ACC112 (cell line): ENCODE measurements around the gene NSG1.

Source experiments
- H2AFZ ChIP-seq: fragments of 200-600 bp; sonication (generic); one replicate; pipeline ENCODE4 v1.6.0; 2017; ENCODE audit warnings: antibody characterized with exemption, low read length; ENCODE audit not compliant: unreplicated experiment
- H3K27ac ChIP-seq: fragments of 200-600 bp; sonication (generic); 2 replicates; pipeline ENCODE4 v1.5.1; 2014; ENCODE audit warnings: low read depth, mild to moderate bottlenecking, antibody characterized with exemption, low read length, moderate library complexity
- H3K27me3 ChIP-seq: fragments of 200-600 bp; sonication (generic); 2 replicates; pipeline ENCODE4 v1.6.1; 2014; ENCODE audit warnings: mild to moderate bottlenecking, antibody characterized with exemption, low read length, moderate library complexity, mixed read lengths; ENCODE audit not compliant: insufficient read depth
- H3K36me3 ChIP-seq: fragments of 200-600 bp; sonication (generic); 2 replicates; pipeline ENCODE4 v1.6.1; 2016; ENCODE audit warnings: mild to moderate bottlenecking, antibody characterized with exemption, low read length, moderate library complexity, mixed read lengths; ENCODE audit not compliant: insufficient read depth
- H3K4me1 ChIP-seq: fragments of 200-600 bp; sonication (generic); one replicate; pipeline ENCODE4 v1.6.1; 2016; ENCODE audit warnings: low read length, mixed read lengths; ENCODE audit not compliant: insufficient read depth, unreplicated experiment, control insufficient read depth
- H3K4me3 ChIP-seq: fragments of 200-600 bp; sonication (generic); 2 replicates; pipeline ENCODE4 v1.5.1; 2014; ENCODE audit warnings: mild to moderate bottlenecking, low read depth, low read length
- H3K79me2 ChIP-seq: fragments of 200-600 bp; sonication (generic); one replicate; pipeline ENCODE4 v1.6.0; 2016; ENCODE audit warnings: low read length; ENCODE audit not compliant: control insufficient read depth, unreplicated experiment, insufficient read depth

Gene NSG1

DNA sequence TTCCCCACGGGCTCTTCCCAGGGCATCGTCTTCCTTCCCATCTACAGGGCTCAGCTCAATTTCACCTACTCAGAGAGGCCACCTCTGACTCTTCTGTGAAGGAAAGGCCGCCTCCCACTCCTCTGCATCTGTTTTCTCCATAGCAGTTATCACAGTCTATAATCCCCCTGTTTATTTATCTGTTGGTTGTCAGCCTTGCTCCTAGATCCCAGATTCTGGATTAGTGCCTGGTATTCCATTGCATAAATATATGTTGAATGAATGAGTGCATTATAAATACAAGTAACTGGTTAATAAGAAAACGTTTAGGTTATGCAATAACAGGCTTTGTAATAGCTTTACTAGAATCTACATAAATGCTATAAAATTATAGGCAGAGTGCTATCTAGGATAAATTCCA lies 52.9 kb downstream of the NSG1 start:
- Histone ChIP-seq H3K27ac (no peak overlapping the region), H3K4me1 (peaks cover 13% of the 10 kb centered on the region), H3K79me2 (peaks cover 3% of the 10 kb centered on the region), H3K4me3 (no peak overlapping the region), H3K27me3 (no peaks in the 10 kb centered on the region), H3K36me3 (no peaks in the 10 kb centered on the region), H2AFZ (no peak overlapping the region)

DNA sequence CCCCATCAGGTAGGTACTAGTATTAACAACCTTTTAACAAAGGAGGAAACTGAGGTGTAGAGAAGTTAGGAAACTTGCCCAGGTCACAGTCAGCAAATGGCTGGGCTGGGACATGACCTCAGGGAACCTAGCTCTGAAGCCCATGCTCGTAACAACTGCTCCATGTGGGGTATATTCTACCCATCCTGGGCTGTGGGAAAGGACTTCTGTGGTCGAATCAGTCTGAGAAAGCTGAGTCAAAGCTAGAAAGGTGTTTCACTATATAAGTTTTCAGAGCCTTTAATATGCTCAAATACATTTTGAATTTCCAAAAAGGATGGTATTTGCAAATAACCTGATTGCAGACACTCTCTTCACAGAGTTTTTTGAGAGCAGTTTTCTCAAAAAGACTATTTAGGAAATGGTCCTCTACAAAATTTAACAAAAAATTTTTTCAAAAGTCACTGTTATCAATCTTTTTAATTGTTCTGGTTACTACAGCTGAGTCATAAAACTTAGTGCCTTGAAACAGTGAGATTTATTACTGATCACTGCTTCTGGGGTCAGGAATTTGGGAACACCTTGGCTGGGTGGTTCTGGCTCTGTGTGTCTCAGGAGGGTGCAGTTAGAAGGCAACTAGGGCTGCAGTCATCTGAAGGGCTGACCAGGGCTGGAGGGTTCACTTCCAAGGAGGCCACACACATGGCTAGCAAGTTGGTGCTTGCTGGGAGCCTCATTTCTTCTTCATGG lies 53.6 kb downstream of the NSG1 start:
- Histone ChIP-seq H3K79me2 (peaks cover 3% of the 10 kb centered on the region), H3K36me3 (no peaks in the 10 kb centered on the region), H2AFZ (no peak overlapping the region), H3K4me3 (no peak overlapping the region), H3K4me1 (peaks cover 13% of the 10 kb centered on the region), H3K27ac (no peak overlapping the region), H3K27me3 (no peaks in the 10 kb centered on the region)

DNA sequence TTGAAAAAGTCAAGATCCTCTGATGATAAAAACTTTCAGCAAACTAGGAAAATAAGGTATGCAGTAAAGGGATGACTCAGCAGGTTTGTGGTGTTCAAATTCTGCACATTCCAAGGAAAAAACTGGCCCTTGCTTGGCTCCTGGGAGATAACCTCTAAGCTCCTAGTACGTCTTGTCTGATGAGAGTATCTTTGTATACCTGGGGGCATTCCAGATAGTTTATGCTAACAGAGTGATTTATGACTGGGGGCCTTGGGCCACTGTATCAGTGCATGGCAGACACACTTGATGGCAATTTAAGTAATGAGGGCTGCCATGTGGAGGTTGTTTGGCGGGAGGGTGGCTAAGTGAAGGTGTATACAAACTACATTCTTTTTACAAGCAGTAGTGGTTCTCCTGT lies 56.9 kb downstream of the NSG1 start:
- no peaks in the 10 kb centered on the region for H3K36me3 ChIP-seq
- no peaks in the 10 kb centered on the region for H3K27me3 ChIP-seq
- peak overlapping the region; percentile 21; the same call in 1 of the 2 replicates for H3K27ac ChIP-seq

GRCh38 chr4:4446434-4446833 lies 59.5 kb downstream of the NSG1 start:
- no peak overlapping the region for H2AFZ ChIP-seq
- H3K4me1 ChIP-seq, result peaks cover 13% of the 10 kb centered on the region
- H3K79me2 ChIP-seq, result peaks cover 3% of the 10 kb centered on the region
- H3K27me3 ChIP-seq, result no peaks in the 10 kb centered on the region
- no peak overlapping the region for H3K4me3 ChIP-seq
- H3K27ac ChIP-seq, result no peak overlapping the region
- no peaks in the 10 kb centered on the region for H3K36me3 ChIP-seq

More for the DNA sequence above, 56.9 kb downstream of the NSG1 start:
- no peak overlapping the region for H2AFZ ChIP-seq
- no peak overlapping the region for H3K4me3 ChIP-seq
- peaks cover 13% of the 10 kb centered on the region for H3K4me1 ChIP-seq
- H3K79me2 ChIP-seq, result peaks cover 3% of the 10 kb centered on the region

DNA sequence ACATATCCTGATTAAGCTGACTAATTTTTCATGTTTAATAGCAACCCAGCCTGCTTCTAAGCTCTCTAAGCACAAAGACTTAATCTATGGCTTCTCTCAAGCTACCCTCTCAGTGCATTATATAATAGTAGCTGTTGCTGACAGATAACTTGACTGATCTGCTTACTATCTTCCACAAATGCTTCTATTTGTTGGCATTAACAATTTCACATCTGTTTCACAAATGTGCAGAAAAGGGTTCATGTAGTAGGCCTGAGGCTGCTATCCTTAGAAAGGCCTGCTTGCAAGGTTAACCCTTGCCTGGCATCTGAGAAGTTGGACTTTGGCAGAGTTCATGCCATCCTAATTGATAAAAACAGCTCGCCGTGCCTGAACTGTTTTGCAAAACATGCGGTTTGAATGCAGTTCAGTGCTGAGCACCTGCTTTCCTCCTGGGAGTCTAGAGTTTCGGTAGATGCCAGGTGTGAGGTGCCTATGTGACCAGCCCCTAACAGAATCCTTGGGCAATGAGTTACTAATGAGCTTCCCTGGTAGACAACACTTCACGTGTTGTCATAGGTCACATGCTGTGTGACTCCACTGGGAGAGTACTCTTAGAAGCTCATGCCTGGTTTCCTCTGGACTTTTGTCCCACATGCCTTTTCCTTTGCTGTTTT lies 68.4 kb downstream of the NSG1 start:
- Histone ChIP-seq H3K4me3 (no peak overlapping the region), H3K27me3 (no peaks in the 10 kb centered on the region), H2AFZ (no peak overlapping the region), H3K36me3 (peaks cover 26% of the 10 kb centered on the region), H3K79me2 (no peaks in the 10 kb centered on the region), H3K27ac (no peak overlapping the region), H3K4me1 (peaks cover 12% of the 10 kb centered on the region)

- Histone ChIP-seq H3K4me3 (no peak overlapping the region), H3K4me1 (peaks cover 12% of the 10 kb centered on the region), H3K36me3 (peaks cover 26% of the 10 kb centered on the region), H2AFZ (no peak overlapping the region), H3K27ac (no peak overlapping the region), H3K79me2 (no peaks in the 10 kb centered on the region), H3K27me3 (no peaks in the 10 kb centered on the region)
Observed at GRCh38 chr4:4456351-4456750, 69.4 kb downstream of the NSG1 start.

DNA sequence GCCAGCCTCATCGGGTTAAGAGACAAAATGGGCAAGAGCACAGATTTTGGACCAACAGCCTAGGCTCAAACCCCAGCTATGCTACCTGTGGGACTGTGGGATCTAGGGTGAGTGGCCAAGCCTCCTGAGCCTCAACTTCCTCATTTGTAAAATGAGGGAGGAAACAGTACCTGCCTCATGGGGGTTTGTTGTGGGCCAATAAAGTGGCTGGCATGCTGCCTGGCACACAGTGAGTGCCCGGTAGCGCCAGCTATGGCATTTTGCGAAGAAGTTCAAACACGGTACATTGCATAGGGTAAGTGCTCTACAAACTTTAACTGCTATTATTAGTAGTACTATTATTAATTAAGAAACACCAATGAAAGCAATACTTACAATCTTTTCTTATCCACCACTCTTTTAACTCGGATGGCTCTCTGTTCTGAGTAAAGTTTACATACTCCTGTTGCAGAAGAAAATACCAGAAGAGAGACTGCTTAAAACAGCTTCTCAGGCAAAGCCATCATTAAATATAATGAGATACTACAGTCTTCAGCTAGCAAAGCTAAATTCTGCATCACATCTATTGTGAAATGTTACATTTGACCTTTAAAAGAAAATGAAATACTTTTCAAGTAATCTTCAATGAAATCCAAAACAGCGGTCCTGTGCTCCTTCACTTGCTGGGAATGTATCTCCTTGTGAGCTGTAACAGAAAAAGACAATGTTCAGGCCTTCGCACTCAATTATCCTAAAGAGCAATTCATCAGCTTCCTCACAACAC lies 70.1 kb downstream of the NSG1 start:
- no peaks in the 10 kb centered on the region for H3K79me2 ChIP-seq
- no peak overlapping the region for H3K4me3 ChIP-seq
- H3K36me3 ChIP-seq, result peaks cover 26% of the 10 kb centered on the region
- H3K27ac ChIP-seq, result peak overlapping the region; percentile 60; the same call in 1 of the 2 replicates
- no peaks in the 10 kb centered on the region for H3K27me3 ChIP-seq
- peaks cover 12% of the 10 kb centered on the region for H3K4me1 ChIP-seq
- no peak overlapping the region for H2AFZ ChIP-seq

DNA sequence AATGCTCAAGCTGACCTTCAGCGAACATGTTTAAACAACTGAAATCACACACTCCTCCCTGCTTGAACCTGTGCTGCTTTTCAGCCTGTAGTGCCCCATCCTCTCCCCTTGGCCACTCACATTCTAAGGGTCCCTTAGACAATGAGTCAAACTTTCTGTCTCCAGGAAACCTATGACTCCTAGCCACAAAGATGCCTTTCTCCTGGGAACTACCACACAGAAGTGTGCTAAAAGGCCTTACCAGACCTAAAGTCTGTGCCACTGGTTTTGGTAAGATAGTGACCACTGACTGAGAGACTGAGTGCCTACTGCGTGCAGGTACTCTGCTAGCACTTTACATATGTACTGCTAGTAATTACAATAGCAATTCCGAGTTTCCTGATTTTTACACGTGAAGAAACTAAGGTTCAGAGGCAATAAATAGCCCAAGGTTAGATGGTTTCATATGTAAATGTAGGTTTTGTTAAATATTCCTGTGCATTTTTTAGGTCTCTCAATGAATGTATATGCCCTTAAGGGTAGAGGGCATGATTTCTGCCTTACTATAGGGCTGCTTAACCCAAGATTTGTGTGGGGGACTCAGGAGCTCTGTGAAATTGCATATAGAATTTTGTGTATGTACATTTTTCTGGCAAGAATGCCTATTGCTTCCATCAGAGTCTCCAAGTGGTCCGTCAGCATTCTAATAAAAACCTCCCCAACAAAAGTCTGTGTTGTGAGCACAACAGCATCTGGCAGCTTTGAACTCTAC lies 71.1 kb downstream of the NSG1 start:
- Histone ChIP-seq H3K27me3 (no peaks in the 10 kb centered on the region), H3K4me3 (no peak overlapping the region), H3K79me2 (no peaks in the 10 kb centered on the region), H2AFZ (no peak overlapping the region), H3K4me1 (peaks cover 15% of the 10 kb centered on the region), H3K27ac (peak overlapping the region; percentile 60), H3K36me3 (peaks cover 22% of the 10 kb centered on the region)

- H3K4me3 ChIP-seq, result no peak overlapping the region
- no peak overlapping the region for H2AFZ ChIP-seq
- H3K27ac ChIP-seq, result no peak overlapping the region
- H3K79me2 ChIP-seq, result no peaks in the 10 kb centered on the region
- H3K27me3 ChIP-seq, result no peaks in the 10 kb centered on the region
- H3K36me3 ChIP-seq, result peaks cover 12% of the 10 kb centered on the region
- H3K4me1 ChIP-seq, result peaks cover 16% of the 10 kb centered on the region
Observed at GRCh38 chr4:4459181-4459580, 72.3 kb downstream of the NSG1 start.

DNA sequence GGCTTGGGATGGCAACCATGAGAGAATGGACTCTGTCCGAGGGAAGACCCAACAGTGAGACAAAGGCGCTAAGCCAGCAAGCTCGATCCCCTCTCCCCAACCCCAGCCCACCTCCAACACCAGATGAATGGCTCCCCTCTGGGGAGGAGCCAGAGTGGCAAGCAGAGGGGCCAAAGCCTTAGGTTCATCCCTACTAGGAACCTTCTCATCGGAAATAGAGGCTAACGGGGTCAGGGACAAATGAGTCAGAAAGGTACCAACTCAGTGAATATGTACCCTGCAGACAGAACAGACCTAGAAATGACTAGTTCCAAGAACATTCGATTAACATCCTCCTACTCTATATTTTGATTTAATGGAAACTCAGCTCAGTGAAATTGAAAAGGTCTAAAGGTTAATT lies 73.9 kb downstream of the NSG1 start:
- no peaks in the 10 kb centered on the region for H3K79me2 ChIP-seq
- peaks cover 12% of the 10 kb centered on the region for H3K36me3 ChIP-seq
- no peak overlapping the region for H3K4me3 ChIP-seq
- H3K4me1 ChIP-seq, result peaks cover 16% of the 10 kb centered on the region
- no peak overlapping the region for H2AFZ ChIP-seq
- H3K27me3 ChIP-seq, result no peaks in the 10 kb centered on the region
- no peak overlapping the region for H3K27ac ChIP-seq
